Fibroblast of skin of right biceps (primary cell): Measurements from ENCODE around the gene ARHGAP33.

ENCODE experiments used
- DNase-seq: peaks from one replicate; pipeline ENCODE4 v3.0.0-alpha.2; 2013

Gene ARHGAP33

GRCh38 chr19:35740423-35741202 is 34.8 kb upstream of the ARHGAP33 start:
- DNase-seq: peak; percentile 96

GRCh38 chr19:35741203-35741515 is 34.2 kb upstream of the ARHGAP33 start:
- no peak for DNase-seq

- no peak for DNase-seq
Measured at GRCh38 chr19:35742121-35742724, 33.1 kb upstream of the ARHGAP33 start, which contains the start of gene IGFLR1. TSS of gene IGFLR1 (minus strand) at chr19:35742452. CDS start at chr19:35741180, 1,272 bp downstream.

- DNase-seq: no peak
Measured at GRCh38 chr19:35743640-35744429, 31.5 kb upstream of the ARHGAP33 start.

GRCh38 chr19:35744430-35745327 is 30.7 kb upstream of the ARHGAP33 start:
- peak; percentile 97 for DNase-seq

- peak; percentile 99 for DNase-seq
Measured at GRCh38 chr19:35745328-35746086, 29.9 kb upstream of the ARHGAP33 start, which contains the start of the genes PSENEN and U2AF1L4. TSS of gene PSENEN (plus strand) at chr19:35745651. CDS start at chr19:35745931, 280 bp downstream. TSS of gene U2AF1L4 (minus strand) at chr19:35745418. CDS start at chr19:35745391, 27 bp downstream.

GRCh38 chr19:35746087-35746462 is 29.3 kb upstream of the ARHGAP33 start:
- no peak for DNase-seq

- DNase-seq: no peak
Measured at GRCh38 chr19:35746531-35746930, 28.8 kb upstream of the ARHGAP33 start.

GRCh38 chr19:35748106-35749020 is 27.0 kb upstream of the ARHGAP33 start, which contains the start of gene LIN37:
TSS of gene LIN37 (plus strand) at chr19:35748576. CDS start at chr19:35748725, 149 bp downstream.
- peak; percentile 99 for DNase-seq

GRCh38 chr19:35750167-35750566 is 25.2 kb upstream of the ARHGAP33 start:
- no peak for DNase-seq

- no peak for DNase-seq
Measured at GRCh38 chr19:35751839-35752745, 23.3 kb upstream of the ARHGAP33 start.

- no peak for DNase-seq
Measured at GRCh38 chr19:35752746-35753350, 22.5 kb upstream of the ARHGAP33 start.

GRCh38 chr19:35753634-35754369 is 21.6 kb upstream of the ARHGAP33 start:
- DNase-seq: no peak

- no peak for DNase-seq
Measured at GRCh38 chr19:35754370-35755130, 20.8 kb upstream of the ARHGAP33 start.

- no peak for DNase-seq
Measured at GRCh38 chr19:35755131-35755549, 20.2 kb upstream of the ARHGAP33 start.

- DNase-seq: peak; percentile 68
Measured at GRCh38 chr19:35755550-35756376, 19.6 kb upstream of the ARHGAP33 start.
